BJ (cell line): ENCODE results near the gene WNT4. TPM values are rescaled to one million over a fixed set of nuclear protein-coding genes. Genes with fewer than 3 reads are reported as not detected.

Source experiments
- CTCF ChIA-PET: fragments of 350-600 bp; formaldehyde crosslinking; extraction: SDS; loops from one replicate; lab custom pipeline; 2021; ENCODE audit warnings: antibody characterized with exemption, inconsistent platforms; lab: Yijun Ruan, JAX
- POLR2A ChIA-PET: fragments of 300-600 bp; sonication (Branson Sonifier 250); formaldehyde crosslinking; extraction: SDS; loops from one replicate; lab custom pipeline; 2021; ENCODE audit warnings: antibody characterized with exemption; lab: Charles Lee
- DNase-seq: peaks from one replicate; pipeline ENCODE4 v3.0.0-alpha.2; 2011; ENCODE audit warnings: low read depth
- H3K27me3 ChIP-seq: 2 replicates; pipeline ENCODE4 v1.6.0; 2011; ENCODE audit warnings: low read length; ENCODE audit not compliant: control insufficient read depth, insufficient read depth
- H3K36me3 ChIP-seq: 2 replicates; pipeline ENCODE4 v1.5.1; 2011; ENCODE audit warnings: low read length; ENCODE audit not compliant: control insufficient read depth, insufficient read depth
- H3K4me3 ChIP-seq: 2 replicates; pipeline ENCODE4 v1.5.1; 2011; ENCODE audit warnings: low read depth, mild to moderate bottlenecking, control low read depth, low read length
- CTCF ChIP-seq: IDR thresholded peaks from 2 replicates; pipeline ENCODE4 v1.5.1; 2011; ENCODE audit warnings: low read depth, mild to moderate bottlenecking, control low read depth, inconsistent platforms, low read length, moderate library complexity; ENCODE audit not compliant: insufficient read depth
- polyA minus RNA-seq: library from RNA; depleted of rRNA, polyadenylated mRNA; stranded (reverse); fragments of >200 nt; gene quantifications from 2 replicates; pipeline ENCODE4 v1.2.3, GENCODE V29; 2011; rRNA and poly(A)+ RNA removed
- polyA plus RNA-seq: library from polyadenylated mRNA; depleted of rRNA; stranded (reverse); fragments of >200 nt; gene quantifications from 2 replicates; pipeline ENCODE4 v1.2.3, GENCODE V29; 2011; rRNA removed

The WNT4 gene
- polyA plus RNA-seq, result 0.02 and 0.13 TPM in 2 replicates
- polyA minus RNA-seq, result 0.05 TPM in 1 of 2 replicates, not detected in the other

GRCh38 chr1:22143065-22144033, at the start of gene WNT4:
Gene WNT4, minus strand, starts transcription at chr1:22143097. Its CDS starts 175 bp downstream, at chr1:22142922.
- TF ChIP-seq CTCF, result no peak
- Histone ChIP-seq H3K36me3 (no peaks in the 10 kb centered on the region), H3K27me3 (peaks cover 28% of the 10 kb centered on the region), H3K4me3 (peak within 1 kb of the TSS; percentile 27)
- no peak for DNase-seq
- POLR2A ChIA-PET, result interaction anchor here (0.6 kb wide), 1 partner anchor 90 kb away, joined by 4 read pairs; no protein-coding TSS in a partner anchor
- CTCF ChIA-PET, result interaction anchor here (1.0 to 1.8 kb wide), 3 partner anchors 9 to 36 kb away, joined by 3 to 7 read pairs (median 7); no protein-coding TSS in a partner anchor

- Histone ChIP-seq H3K4me3 (no peak overlapping the region), H3K36me3 (no peaks in the 10 kb centered on the region), H3K27me3 (no peaks in the 10 kb centered on the region; the same call in none of the 2 replicates)
- ChIA-PET CTCF (no interaction called here), POLR2A (no interaction called here)
- no peak for DNase-seq
- no peak for TF ChIP-seq CTCF
These were observed 47.8 kb upstream of the WNT4 start for GRCh38 chr1:22190731-22191130.

GRCh38 chr1:22190251-22190650, 47.4 kb upstream of the WNT4 start:
- ChIA-PET POLR2A (no interaction called here), CTCF (interaction anchor here (1.0 kb wide), 1 partner anchor 15 kb away, joined by 3 read pairs; no protein-coding TSS in a partner anchor)
- no peaks in the 10 kb centered on the region; the same call in none of the 2 replicates for H3K27me3 ChIP-seq
- H3K36me3 ChIP-seq, result no peaks in the 10 kb centered on the region
- no peak for TF ChIP-seq CTCF
- no peak overlapping the region for H3K4me3 ChIP-seq
- DNase-seq, result no peak

GRCh38 chr1:22189619-22190018, 46.7 kb upstream of the WNT4 start:
- ChIA-PET POLR2A (no interaction called here), CTCF (interaction anchor here (1.0 kb wide), 1 partner anchor 15 kb away, joined by 3 read pairs; no protein-coding TSS in a partner anchor)
- DNase-seq, result no peak
- H3K36me3 ChIP-seq, result no peaks in the 10 kb centered on the region
- no peak for TF ChIP-seq CTCF
- H3K27me3 ChIP-seq, result peaks cover 2% of the 10 kb centered on the region
- no peak overlapping the region for H3K4me3 ChIP-seq

- Histone ChIP-seq H3K27me3 (peaks cover 2% of the 10 kb centered on the region), H3K4me3 (no peak overlapping the region), H3K36me3 (no peaks in the 10 kb centered on the region)
- no peak for DNase-seq
- ChIA-PET CTCF (no interaction called here), POLR2A (no interaction called here)
- no peak for TF ChIP-seq CTCF
These were observed 46.0 kb upstream of the WNT4 start for GRCh38 chr1:22188914-22189313.
